MM.1S (cell line): Measurements from ENCODE around the gene CEACAM19.

Source experiments
- EZH2 ChIP-seq: fragments of 300-600 bp; sonication (generic); optimal IDR thresholded peaks from 2 replicates; pipeline ENCODE3; 2017; ENCODE audit warnings: low read depth, mild to moderate bottlenecking, antibody characterized with exemption, low read length, mixed read lengths
- TF ChIP-seq, protein P1 (sequence below): fragments of 300-600 bp; sonication (generic); IDR thresholded peaks from 2 replicates; pipeline ENCODE4 v1.5.1; 2016; ENCODE audit warnings: antibody characterized with exemption, low read length, mixed read lengths

DNA sequence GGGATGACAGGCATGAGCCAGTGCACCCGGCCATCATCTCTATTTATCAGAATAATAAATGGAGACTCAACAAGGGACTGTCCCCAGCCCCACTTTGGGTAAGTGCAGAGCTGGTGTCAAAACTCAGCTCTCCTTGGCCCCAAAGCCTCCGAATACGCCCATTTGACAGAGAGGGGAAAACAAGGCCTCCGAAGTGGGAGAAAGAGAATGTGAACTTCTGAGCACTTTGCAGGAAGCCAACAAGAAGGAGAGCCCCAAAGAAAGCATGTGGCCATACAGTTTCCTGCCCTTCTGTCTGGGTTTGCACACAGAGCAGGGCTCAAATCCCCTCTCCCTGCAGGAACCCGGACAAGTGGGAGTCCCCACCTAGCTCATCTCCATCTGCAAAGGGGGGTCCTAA is 29.3 kb downstream of the CEACAM19 start:
- no peak for TF ChIP-seq EZH2
- TF ChIP-seq, protein P1, sequence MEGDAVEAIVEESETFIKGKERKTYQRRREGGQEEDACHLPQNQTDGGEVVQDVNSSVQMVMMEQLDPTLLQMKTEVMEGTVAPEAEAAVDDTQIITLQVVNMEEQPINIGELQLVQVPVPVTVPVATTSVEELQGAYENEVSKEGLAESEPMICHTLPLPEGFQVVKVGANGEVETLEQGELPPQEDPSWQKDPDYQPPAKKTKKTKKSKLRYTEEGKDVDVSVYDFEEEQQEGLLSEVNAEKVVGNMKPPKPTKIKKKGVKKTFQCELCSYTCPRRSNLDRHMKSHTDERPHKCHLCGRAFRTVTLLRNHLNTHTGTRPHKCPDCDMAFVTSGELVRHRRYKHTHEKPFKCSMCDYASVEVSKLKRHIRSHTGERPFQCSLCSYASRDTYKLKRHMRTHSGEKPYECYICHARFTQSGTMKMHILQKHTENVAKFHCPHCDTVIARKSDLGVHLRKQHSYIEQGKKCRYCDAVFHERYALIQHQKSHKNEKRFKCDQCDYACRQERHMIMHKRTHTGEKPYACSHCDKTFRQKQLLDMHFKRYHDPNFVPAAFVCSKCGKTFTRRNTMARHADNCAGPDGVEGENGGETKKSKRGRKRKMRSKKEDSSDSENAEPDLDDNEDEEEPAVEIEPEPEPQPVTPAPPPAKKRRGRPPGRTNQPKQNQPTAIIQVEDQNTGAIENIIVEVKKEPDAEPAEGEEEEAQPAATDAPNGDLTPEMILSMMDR: no peak
